Thyroid gland (tissue), 4 donors: ENCODE data around the gene GLIPR1.

Experiments used
- CTCF ChIP-seq, 6 experiments: fragments of 200-600 bp in 3 of 6; fragments of 450-650 bp in 3 of 6; sonication (generic) in 3 of 6; IDR thresholded peaks; one replicate each; pipeline ENCODE4 v1.5.1; 2016 to 2019; ENCODE audit warnings: antibody characterized with exemption in 6 of 6, mild to moderate bottlenecking in 2 of 6, inconsistent platforms in 1 of 6, moderate library complexity in 1 of 6
- POLR2A ChIP-seq, 2 donors: fragments of 450-650 bp; IDR thresholded peaks; one replicate each; pipeline ENCODE4 v1.6.1; 2017; ENCODE audit warnings: antibody characterized with exemption in 2 of 2, mild to moderate bottlenecking in 2 of 2, moderate library complexity in 1 of 2

GRCh38 chr12:75528272-75528671, 47.7 kb downstream of the GLIPR1 start:
- no peak for TF ChIP-seq CTCF (IDR thresholded peaks at IDR 0.05)
- no peak for TF ChIP-seq POLR2A (IDR thresholded peaks at IDR 0.05)
